Activated B cell treated with CpG ODN at 0.5 μM for 24 hours (primary cell): ENCODE results near the gene XPO5. TPM values are rescaled to one million over a fixed set of nuclear protein-coding genes. Genes with fewer than 3 reads are reported as not detected.

Experiments
- total RNA-seq: library from RNA; stranded (reverse); gene quantifications from 2 replicates; pipeline ENCODE4 v1.2.3, GENCODE V29; 2022

Gene XPO5
- total RNA-seq, 1 donor from 2014 or later: 59.4 TPM

Other genes with a start within 250 kb of the XPO5 start
- gene ZNF318, start 206.4 kb downstream of the XPO5 start, total RNA-seq: 135 and 159 TPM in 2 replicates
- 59.5 and 74.6 TPM in 2 replicates for gene ABCC10, start 148.5 kb downstream of the XPO5 start, total RNA-seq
- 1.4 TPM in 2 replicates for gene DLK2, start 120.5 kb downstream of the XPO5 start, total RNA-seq
- 36.0 and 45.3 TPM in 2 replicates for gene TJAP1, start 98.5 kb downstream of the XPO5 start, total RNA-seq
- 0.31 and 0.34 TPM in 2 replicates for gene LRRC73, start 65.7 kb downstream of the XPO5 start, total RNA-seq
- gene YIPF3, start 59.1 kb downstream of the XPO5 start, total RNA-seq: 51.7 and 59.1 TPM in 2 replicates
- 67.7 and 75.6 TPM in 2 replicates for gene POLR1C, start 58.9 kb downstream of the XPO5 start, total RNA-seq
- gene POLH, start 147 bp upstream of the XPO5 start, total RNA-seq: 23.3 and 26.5 TPM in 2 replicates
- 75.7 and 81.4 TPM in 2 replicates for gene GTPBP2, start 53.2 kb upstream of the XPO5 start, total RNA-seq
- 40.1 and 40.5 TPM in 2 replicates for gene MAD2L1BP, start 59.8 kb upstream of the XPO5 start, total RNA-seq
- 0.17 TPM in 1 of 2 replicates, not detected in the other for gene RSPH9, start 69.0 kb upstream of the XPO5 start, total RNA-seq
- 57.0 and 59.1 TPM in 2 replicates for gene MRPS18A, start 111.8 kb upstream of the XPO5 start, total RNA-seq
- gene VEGFA, start 194.2 kb upstream of the XPO5 start, total RNA-seq: 29.0 and 31.3 TPM in 2 replicates